K562 (cell line): ENCODE measurements around the gene ARHGAP31. TPM values are rescaled to one million over a fixed set of nuclear protein-coding genes. Genes with fewer than 3 reads are reported as not detected.
"Not testable (repeated sequence)": the region's sequence is repeated elsewhere in the genome, so short reads cannot be mapped to it uniquely, and the experiment has no call there.

ENCODE experiments used
- ATAC-seq: fragments of 200-7000 bp; cut with Tn5 transposase; 3 replicates; pipeline ENCODE4 v1.9.1; 2020; ENCODE audit warnings: moderate library complexity
- BruUV-seq: library from RNA; stranded (reverse); fragments of 400-500 nt; replicated peaks from 2 replicates; lab custom pipeline; 2021; lab: Mats Ljungman, UMichigan
- CTCF ChIA-PET: fragments of 300-600 bp; formaldehyde crosslinking; extraction: SDS; loops from one replicate; lab custom pipeline; 2021; ENCODE audit warnings: low intra/inter-chr PET ratio; lab: Yijun Ruan, JAX
- POLR2A ChIA-PET: fragments of 300-600, 350-650 bp; sonication (Branson Sonifier 250); formaldehyde crosslinking; extraction: SDS; loops from one replicate; lab custom pipeline; 2021; ENCODE audit warnings: antibody characterized with exemption, inconsistent platforms; lab: Yijun Ruan, JAX
- DNase-seq, 4 experiments: peaks; one replicate each; pipeline versions ENCODE4 v3.0.0 to v3.0.0-alpha.2; 2011 to 2018; ENCODE audit warnings: low spot score in 3 of 4, mixed read lengths in 3 of 4; ENCODE audit errors: extremely low read depth in 1 of 4
- FAIRE-seq: peaks from 2 replicates; lab custom pipeline; 2011; peaks lifted over from hg19 to GRCh38; lab: Jason Lieb, UNC
- H2AFZ ChIP-seq: 2 replicates; pipeline ENCODE4 v1.6.0; 2011; ENCODE audit warnings: low read depth, low read length, control low read depth, inconsistent platforms
- H3K27ac ChIP-seq: fragments of 200-600 bp; 3 replicates; pipeline ENCODE4 v1.8.0; 2011; ENCODE audit warnings: low read depth, mild to moderate bottlenecking, control low read depth, inconsistent platforms, low read length, moderate library complexity, mixed read lengths; ENCODE audit errors: extremely low read depth
- H3K27me3 ChIP-seq, 2 experiments: fragments of 300-600 bp in 1 of 2; 2 replicates in 1 of 2; 3 replicates in 1 of 2; pipeline versions ENCODE4 v1.6.0 to v1.8.0; 2011; ENCODE audit warnings: inconsistent platforms in 2 of 2, low read length in 2 of 2, mild to moderate bottlenecking in 1 of 2, mixed read lengths in 1 of 2, moderate library complexity in 1 of 2; ENCODE audit not compliant: control insufficient read depth in 2 of 2, insufficient read depth in 2 of 2
- H3K36me3 ChIP-seq: fragments of 300-600 bp; 3 replicates; pipeline ENCODE4 v1.8.0; 2011; ENCODE audit warnings: mild to moderate bottlenecking, low read length, inconsistent platforms; ENCODE audit not compliant: control insufficient read depth, insufficient read depth
- H3K4me1 ChIP-seq, 2 experiments: fragments of 200-600 bp in 1 of 2; replicated peaks in 1 of 2; 2 replicates in 1 of 2; 3 replicates in 1 of 2; pipeline versions ENCODE4 v1.5.1 to v1.8.0; 2011; ENCODE audit warnings: inconsistent platforms in 2 of 2, low read length in 2 of 2, mild to moderate bottlenecking in 1 of 2, mixed read lengths in 1 of 2, moderate library complexity in 1 of 2; ENCODE audit not compliant: control insufficient read depth in 2 of 2, insufficient read depth in 2 of 2
- H3K4me2 ChIP-seq: 2 replicates; pipeline ENCODE4 v1.6.1; 2011; ENCODE audit warnings: low read length, control low read depth, inconsistent platforms, mixed read lengths; ENCODE audit not compliant: insufficient read depth
- H3K4me3 ChIP-seq: fragments of 200-600 bp; sonication (generic), shearing (Covaris generic); 2 replicates; pipeline ENCODE4 v1.5.1; 2016; ENCODE audit warnings: control low read depth, inconsistent platforms
- H3K79me2 ChIP-seq: fragments of 200-600 bp; 3 replicates; pipeline ENCODE4 v1.8.0; 2011; ENCODE audit warnings: low read length, inconsistent platforms; ENCODE audit not compliant: control insufficient read depth, insufficient read depth
- H3K9ac ChIP-seq, 2 experiments: 2 replicates each; pipeline versions ENCODE4 v1.6.0 to v1.6.1; 2011; ENCODE audit warnings: low read depth in 2 of 2, low read length in 2 of 2, control low read depth in 1 of 2, inconsistent platforms in 1 of 2, mild to moderate bottlenecking in 1 of 2, mixed read lengths in 1 of 2; ENCODE audit not compliant: insufficient read depth in 1 of 2
- H3K9me1 ChIP-seq: one replicate; pipeline ENCODE4 v1.6.0; 2011; ENCODE audit warnings: inconsistent platforms, mild to moderate bottlenecking, low read length, moderate library complexity; ENCODE audit not compliant: control insufficient read depth, insufficient read depth
- H3K9me3 ChIP-seq: replicated peaks from 2 replicates; pipeline ENCODE4 v1.5.1; 2011; ENCODE audit warnings: low read depth, low read length, inconsistent platforms; ENCODE audit not compliant: control insufficient read depth, insufficient read depth
- H4K20me1 ChIP-seq: replicated peaks from 2 replicates; pipeline ENCODE4 v1.6.1; 2011; ENCODE audit warnings: low read length, inconsistent platforms, mixed read lengths; ENCODE audit not compliant: control insufficient read depth, insufficient read depth
- CBX3 ChIP-seq, 2 experiments: IDR thresholded peaks; 1 replicate in 1 of 2; 2 replicates in 1 of 2; pipeline ENCODE4 v1.6.1; 2012; ENCODE audit warnings: inconsistent platforms in 2 of 2, low read length in 2 of 2, borderline replicate concordance in 1 of 2, control low read depth in 1 of 2
- PCBP2 ChIP-seq: fragments of 200-400 bp; formaldehyde crosslinking; IDR thresholded peaks from 2 replicates; pipeline ENCODE4 v1.6.1; 2018; ENCODE audit warnings: low read length, low read depth, mild to moderate bottlenecking, moderate library complexity; ENCODE audit not compliant: poor library complexity, severe bottlenecking
- ZNF146 ChIP-seq: IDR thresholded peaks from one replicate; pipeline ENCODE4 v1.6.1; 2018; ENCODE audit warnings: missing compliant biosample characterization; ENCODE audit not compliant: unreplicated experiment
- WGBS: fragments of 100-300 bp; shearing (Covaris generic); methylation state at CpG from one replicate; pipeline ENCODE4 v1.1.6; 2016; ENCODE audit warnings: low coverage, mixed read lengths; ENCODE audit not compliant: insufficient coverage; ENCODE audit errors: missing lambda C conversion rate; 5-methylcytosine and 5-hydroxymethylcytosine counted together
- in situ Hi-C: fragments of 300-500 bp; cut with MboI; formaldehyde crosslinking; loops from 4 replicates; pipeline ENCODE4 v1.15.0; 2018; ENCODE audit warnings: inconsistent platforms, mixed read lengths
- intact Hi-C: fragments of 100-400 bp; cut with micrococcal nuclease; formaldehyde crosslinking; loops from 2 replicates; pipeline ENCODE4 v1.14.2; 2022
- polyA plus RNA-seq, 8 experiments: library from polyadenylated mRNA; depleted of rRNA in 4 of 8; stranded (reverse) in 5 of 8; unstranded in 3 of 8; fragments of >200 nt; fragmentation: Nextera tagmentation in 2 of 8; fragmentation: Illumina TruSeq in 1 of 8; extraction: Ambion mirVana in 2 of 8; extraction: Trizol in 1 of 8; gene quantifications; 2 replicates each; pipeline versions ENCODE4 v1.2.1 to v1.2.3, GENCODE V29; 2011 to 2014; ENCODE audit warnings: inconsistent platforms in 1 of 8, missing spikeins in 1 of 8
- total RNA-seq, 7 experiments: library from RNA; depleted of rRNA in 6 of 7; stranded (reverse); fragments of >200 nt in 6 of 7; fragmentation: Illumina TruSeq in 2 of 7; extraction: Trizol in 2 of 7; gene quantifications; 2 replicates each; pipeline versions ENCODE4 v1.2.1 to v1.2.3, GENCODE V29; 2011 to 2021; ENCODE audit warnings: low replicate concordance in 1 of 7
- TF ChIP-seq, protein P1 (sequence below): sonication (generic); formaldehyde crosslinking; IDR thresholded peaks from 2 replicates; pipeline ENCODE4 v1.8.1; 2023; ENCODE audit warnings: mild to moderate bottlenecking, missing genetic modification reagents
- TF ChIP-seq, protein P2 (sequence below): fragments of 250-450 bp; sonication (Bioruptor Pico); IDR thresholded peaks from 2 replicates; pipeline ENCODE4 v1.9.0; 2021; ENCODE audit warnings: mild to moderate bottlenecking, inconsistent platforms

Gene ARHGAP31
- total and polyA plus RNA-seq, 9 of the 15 experiments (the other 6 are each of a cell fraction or from before 2014, with no cell fraction given): under 0.01 to 0.13 (median 0.06) TPM; not detected in 5

DNA sequence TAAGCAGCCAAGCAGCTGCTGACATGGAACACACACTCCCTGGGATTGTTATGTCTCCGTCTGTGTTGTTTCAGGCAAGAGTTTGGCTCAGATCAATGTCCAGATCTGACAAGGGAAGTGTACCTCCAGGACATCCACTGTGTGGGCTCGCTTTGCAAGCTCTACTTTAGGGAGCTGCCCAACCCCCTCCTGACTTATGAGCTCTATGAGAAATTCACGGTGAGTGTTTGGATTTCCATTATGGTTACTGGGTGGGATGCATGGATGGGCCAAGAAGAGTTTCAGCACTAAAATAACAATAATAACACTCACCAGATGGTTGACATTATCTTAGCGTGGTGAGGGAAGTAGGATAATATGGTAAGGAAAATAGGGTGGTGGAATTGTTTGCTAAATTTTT lies 74.1 kb downstream of the ARHGAP31 start (continued):
- TF ChIP-seq, protein P1, sequence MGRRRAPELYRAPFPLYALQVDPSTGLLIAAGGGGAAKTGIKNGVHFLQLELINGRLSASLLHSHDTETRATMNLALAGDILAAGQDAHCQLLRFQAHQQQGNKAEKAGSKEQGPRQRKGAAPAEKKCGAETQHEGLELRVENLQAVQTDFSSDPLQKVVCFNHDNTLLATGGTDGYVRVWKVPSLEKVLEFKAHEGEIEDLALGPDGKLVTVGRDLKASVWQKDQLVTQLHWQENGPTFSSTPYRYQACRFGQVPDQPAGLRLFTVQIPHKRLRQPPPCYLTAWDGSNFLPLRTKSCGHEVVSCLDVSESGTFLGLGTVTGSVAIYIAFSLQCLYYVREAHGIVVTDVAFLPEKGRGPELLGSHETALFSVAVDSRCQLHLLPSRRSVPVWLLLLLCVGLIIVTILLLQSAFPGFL (CRISPR knock-in tag): no peak
- TF ChIP-seq, protein P2, sequence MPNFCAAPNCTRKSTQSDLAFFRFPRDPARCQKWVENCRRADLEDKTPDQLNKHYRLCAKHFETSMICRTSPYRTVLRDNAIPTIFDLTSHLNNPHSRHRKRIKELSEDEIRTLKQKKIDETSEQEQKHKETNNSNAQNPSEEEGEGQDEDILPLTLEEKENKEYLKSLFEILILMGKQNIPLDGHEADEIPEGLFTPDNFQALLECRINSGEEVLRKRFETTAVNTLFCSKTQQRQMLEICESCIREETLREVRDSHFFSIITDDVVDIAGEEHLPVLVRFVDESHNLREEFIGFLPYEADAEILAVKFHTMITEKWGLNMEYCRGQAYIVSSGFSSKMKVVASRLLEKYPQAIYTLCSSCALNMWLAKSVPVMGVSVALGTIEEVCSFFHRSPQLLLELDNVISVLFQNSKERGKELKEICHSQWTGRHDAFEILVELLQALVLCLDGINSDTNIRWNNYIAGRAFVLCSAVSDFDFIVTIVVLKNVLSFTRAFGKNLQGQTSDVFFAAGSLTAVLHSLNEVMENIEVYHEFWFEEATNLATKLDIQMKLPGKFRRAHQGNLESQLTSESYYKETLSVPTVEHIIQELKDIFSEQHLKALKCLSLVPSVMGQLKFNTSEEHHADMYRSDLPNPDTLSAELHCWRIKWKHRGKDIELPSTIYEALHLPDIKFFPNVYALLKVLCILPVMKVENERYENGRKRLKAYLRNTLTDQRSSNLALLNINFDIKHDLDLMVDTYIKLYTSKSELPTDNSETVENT (CRISPR knock-in tag): no peak
- TF ChIP-seq CBX3 (IDR thresholded peaks at IDR 0.05; ENCODE audit: borderline replicate concordance in 1 of 2, low read length in 2 of 2) (no peak), PCBP2 (no peak)

DNA sequence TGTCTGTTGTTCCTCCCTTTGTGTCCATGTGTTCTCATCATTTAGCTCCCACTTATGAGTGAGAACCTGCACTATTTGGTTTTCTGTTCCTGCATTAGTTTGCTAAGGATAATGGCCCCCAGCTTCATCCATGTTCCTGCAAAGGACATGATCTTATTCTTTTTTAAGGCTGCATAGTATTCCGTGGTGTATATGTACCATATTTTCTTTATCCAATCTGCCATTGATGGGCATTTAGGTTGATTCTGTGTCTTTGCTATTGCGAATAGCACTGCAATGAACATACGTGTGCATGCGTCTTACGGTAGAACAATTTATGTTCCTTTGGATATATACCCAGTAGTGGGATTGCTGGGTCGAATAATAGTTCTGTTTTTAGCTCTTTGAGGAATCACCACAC lies 77.6 kb downstream of the ARHGAP31 start:
- POLR2A ChIA-PET, H3K4me1 ChIP-seq, FAIRE-seq, ATAC-seq, H3K9ac ChIP-seq, H3K4me2 ChIP-seq, DNase-seq, H3K4me3 ChIP-seq, BruUV-seq, CTCF ChIA-PET, H3K27me3 ChIP-seq, H3K9me1 ChIP-seq, H3K79me2 ChIP-seq, H4K20me1 ChIP-seq, intact Hi-C loops, H3K27ac ChIP-seq, H3K9me3 ChIP-seq, H2AFZ ChIP-seq, H3K36me3 ChIP-seq: not testable (repeated sequence)
- in situ Hi-C loops: loop anchor here (10.0 kb wide), 1 partner anchor 487 kb away; no protein-coding TSS in a partner anchor
- WGBS: 46% methylated on average over 6 of the region's 6 CpGs
- TF ChIP-seq ZNF146 (CRISPR knock-in tag): peak; percentile 52
